GM19043 (cell line): ENCODE data around the gene NODAL.

ENCODE experiments used
- ATAC-seq: cut with Tn5 transposase; IDR thresholded peaks from one replicate; pipeline ENCODE4 v1.9.1; 2021; ENCODE audit warnings: low read depth; ENCODE audit not compliant: unreplicated experiment

NODAL gene

GRCh38 chr10:70396140-70396539 lies 45.3 kb downstream of the NODAL start:
- ATAC-seq = no peak

- ATAC-seq = no peak
Observed at GRCh38 chr10:70391654-70392053, 49.8 kb downstream of the NODAL start.
